ENCODE data around the gene SS18L1. TPM values are rescaled to one million over a fixed set of nuclear protein-coding genes. Genes with fewer than 3 reads are reported as not detected.
A peak's percentile ranks its signal among the peaks of the same experiment; 100 is the strongest.

The SS18L1 gene
- total RNA-seq, 2 experiments from 2014 or later = 19.5 to 23.0 TPM

DNA sequence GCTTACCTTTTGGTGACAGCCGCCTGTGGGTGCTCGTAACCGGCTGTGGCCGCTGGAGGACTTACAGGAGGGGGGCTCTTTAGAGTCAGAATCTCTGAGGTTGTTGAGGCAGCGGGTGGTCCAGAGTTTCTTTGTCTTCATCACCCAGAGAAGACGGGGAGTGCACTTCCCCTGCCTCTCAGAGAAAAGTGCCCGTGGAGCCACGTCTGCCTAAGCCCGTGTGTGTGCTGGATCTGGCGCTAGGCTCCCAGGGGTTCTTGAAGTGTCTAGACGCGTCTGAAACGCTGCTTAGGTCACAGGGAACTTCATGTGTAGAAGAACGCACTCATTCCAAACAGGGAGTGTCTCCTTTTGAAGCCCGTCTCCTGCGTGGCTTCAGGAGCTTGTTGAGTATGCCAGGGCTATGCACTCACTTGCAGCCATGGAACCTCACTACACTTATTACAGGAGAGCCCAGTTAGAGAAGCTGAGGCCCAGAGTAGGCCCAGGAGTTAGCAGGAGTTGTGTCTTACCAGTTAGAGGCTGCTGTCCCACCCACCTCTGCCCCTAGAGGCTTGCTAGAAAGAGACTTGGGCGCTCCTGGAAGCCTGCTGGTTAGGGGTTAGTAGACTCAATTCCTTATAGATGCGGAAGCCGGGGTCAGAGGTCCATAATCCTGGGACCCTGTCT is 20.0 kb upstream of the SS18L1 start:
- no peak overlapping the region for H3K27ac Mint-ChIP-seq
- no peaks in the 10 kb centered on the region for H3K9me3 Mint-ChIP-seq (ENCODE audit: low read depth)
- peaks cover 35% of the 10 kb centered on the region for H3K36me3 Mint-ChIP-seq

DNA sequence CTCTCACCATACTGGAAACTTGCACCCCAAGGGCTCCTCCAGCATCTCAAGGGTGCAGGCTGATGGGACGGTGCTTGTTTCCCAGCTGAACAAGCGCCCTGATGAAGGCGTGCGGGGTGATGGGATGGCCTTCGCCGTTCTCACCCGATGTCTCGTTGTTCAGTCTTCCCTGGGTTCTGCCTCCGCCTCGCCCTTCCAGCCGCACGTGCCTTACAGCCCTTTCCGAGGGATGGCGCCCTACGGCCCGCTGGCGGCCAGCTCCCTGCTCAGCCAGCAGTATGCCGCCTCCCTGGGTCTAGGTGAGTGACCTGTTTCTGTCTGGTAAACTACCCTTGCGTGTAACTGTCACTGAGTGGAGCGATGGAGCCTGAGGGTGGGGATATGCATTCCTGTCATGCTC is 17.4 kb upstream of the SS18L1 start:
- H3K36me3 Mint-ChIP-seq = peaks cover 45% of the 10 kb centered on the region
- H3K9me3 Mint-ChIP-seq (ENCODE audit: low read depth) = no peaks in the 10 kb centered on the region
- ATAC-seq (no peak), DNase-seq (no peak)
- H3K4me1 Mint-ChIP-seq = peaks cover 14% of the 10 kb centered on the region
- no peak overlapping the region for H3K4me3 Mint-ChIP-seq
- H3K27ac Mint-ChIP-seq = no peak overlapping the region
- no peaks in the 10 kb centered on the region for H3K27me3 Mint-ChIP-seq
- CTCF ChIA-PET = interaction anchor here (4.2 kb wide), 1 partner anchor 8 kb away, joined by 17 read pairs; no protein-coding TSS in a partner anchor

More for the DNA sequence above, 20.0 kb upstream of the SS18L1 start:
- CTCF ChIA-PET = interaction anchor here (1.9 to 4.2 kb wide), 3 partner anchors 11 to 112 kb away, joined by 7 to 20 read pairs (median 17); partner anchors contain the start of genes PSMA7 and SS18L1
- no peak for ATAC-seq
- Mint-ChIP-seq H3K4me3 (peak overlapping the region; percentile 75), H3K4me1 (peaks cover 21% of the 10 kb centered on the region), H3K27me3 (peaks cover 2% of the 10 kb centered on the region)
- no peak for DNase-seq

DNA sequence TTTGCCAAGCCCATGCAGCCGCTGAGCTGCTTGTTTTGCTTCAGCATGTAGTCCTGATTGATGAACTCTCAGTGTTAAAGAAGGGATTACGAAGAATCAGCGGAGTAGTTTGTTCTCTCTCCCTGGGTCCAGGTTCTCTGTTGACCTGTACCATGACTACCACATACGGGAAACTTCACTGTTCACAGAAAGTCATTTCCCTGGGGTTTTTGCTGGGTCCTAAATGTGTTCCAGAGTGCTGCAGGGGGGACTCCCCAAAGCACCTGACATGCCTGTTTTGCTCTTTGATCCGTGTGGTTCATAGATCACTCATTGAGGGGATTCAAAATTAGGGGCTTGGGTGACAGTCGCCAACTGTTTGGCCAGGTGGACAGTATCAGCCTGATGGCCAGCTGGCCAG is 15.8 kb upstream of the SS18L1 start:
- no peak for ATAC-seq
- no peaks in the 10 kb centered on the region for H3K27me3 Mint-ChIP-seq
- no peaks in the 10 kb centered on the region for H3K9me3 Mint-ChIP-seq (ENCODE audit: low read depth)
- H3K4me1 Mint-ChIP-seq = peaks cover 17% of the 10 kb centered on the region
- no peak overlapping the region for H3K27ac Mint-ChIP-seq
- no peak for DNase-seq
- CTCF ChIA-PET = interaction anchor here (4.2 kb wide), 1 partner anchor 7 kb away, joined by 17 read pairs; no protein-coding TSS in a partner anchor
- no peak overlapping the region for H3K4me3 Mint-ChIP-seq
- peaks cover 56% of the 10 kb centered on the region for H3K36me3 Mint-ChIP-seq

GRCh38 chr20:62128502-62128901 is 15.1 kb upstream of the SS18L1 start:
- no peak overlapping the region for H3K4me3 Mint-ChIP-seq
- H3K9me3 Mint-ChIP-seq (ENCODE audit: low read depth) = no peaks in the 10 kb centered on the region
- no peak for DNase-seq
- H3K4me1 Mint-ChIP-seq = peaks cover 18% of the 10 kb centered on the region
- no peaks in the 10 kb centered on the region for H3K27me3 Mint-ChIP-seq
- H3K36me3 Mint-ChIP-seq = peaks cover 55% of the 10 kb centered on the region
- CTCF ChIA-PET = no interaction called here
- no peak overlapping the region for H3K27ac Mint-ChIP-seq
- no peak for ATAC-seq

DNA sequence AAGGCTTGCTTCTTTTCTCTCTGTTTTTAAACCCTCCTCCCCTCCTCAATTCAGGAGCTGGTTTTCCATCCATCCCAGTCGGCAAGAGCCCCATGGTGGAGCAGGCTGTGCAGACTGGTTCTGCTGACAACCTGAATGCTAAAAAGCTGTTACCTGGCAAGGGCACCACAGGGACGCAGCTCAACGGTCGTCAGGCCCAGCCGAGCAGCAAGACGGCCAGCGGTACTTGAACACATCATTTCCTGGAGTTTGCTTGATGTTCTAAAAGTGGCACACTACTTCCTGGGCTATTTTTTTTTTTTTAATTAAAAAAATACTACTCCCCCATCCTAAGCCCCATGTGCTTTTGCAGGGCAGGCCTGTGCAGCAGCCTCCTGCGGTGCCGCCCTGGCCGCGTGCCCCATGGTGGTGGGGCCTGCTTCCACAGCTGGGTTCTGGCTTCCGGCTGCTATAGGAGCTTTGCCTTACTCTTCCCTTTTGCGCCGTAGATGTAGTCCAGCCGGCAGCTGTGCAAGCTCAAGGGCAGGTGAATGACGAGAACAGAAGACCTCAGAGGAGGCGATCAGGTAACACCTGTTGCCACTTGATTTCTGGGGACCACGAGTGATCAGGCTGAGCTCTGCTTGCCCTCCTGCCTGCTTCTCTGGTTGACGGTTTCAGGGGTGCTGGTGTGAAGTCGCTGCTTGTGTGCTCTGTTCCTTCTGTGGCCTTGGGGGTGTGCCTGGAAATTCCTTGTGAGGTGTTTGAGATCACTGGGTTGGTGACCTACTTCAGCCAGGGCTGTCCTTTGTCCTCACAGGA is 13.6 kb upstream of the SS18L1 start:
- Mint-ChIP-seq H3K27ac (no peak overlapping the region), H3K4me3 (no peak overlapping the region), H3K4me1 (peaks cover 12% of the 10 kb centered on the region), H3K36me3 (peaks cover 50% of the 10 kb centered on the region), H3K9me3 (ENCODE audit: low read depth) (no peaks in the 10 kb centered on the region), H3K27me3 (no peaks in the 10 kb centered on the region)
- DNase-seq (no peak), ATAC-seq (no peak)
- CTCF ChIA-PET = interaction anchor here (1.1 kb wide), 1 partner anchor 119 kb away, joined by 3 read pairs; no protein-coding TSS in a partner anchor

DNA sequence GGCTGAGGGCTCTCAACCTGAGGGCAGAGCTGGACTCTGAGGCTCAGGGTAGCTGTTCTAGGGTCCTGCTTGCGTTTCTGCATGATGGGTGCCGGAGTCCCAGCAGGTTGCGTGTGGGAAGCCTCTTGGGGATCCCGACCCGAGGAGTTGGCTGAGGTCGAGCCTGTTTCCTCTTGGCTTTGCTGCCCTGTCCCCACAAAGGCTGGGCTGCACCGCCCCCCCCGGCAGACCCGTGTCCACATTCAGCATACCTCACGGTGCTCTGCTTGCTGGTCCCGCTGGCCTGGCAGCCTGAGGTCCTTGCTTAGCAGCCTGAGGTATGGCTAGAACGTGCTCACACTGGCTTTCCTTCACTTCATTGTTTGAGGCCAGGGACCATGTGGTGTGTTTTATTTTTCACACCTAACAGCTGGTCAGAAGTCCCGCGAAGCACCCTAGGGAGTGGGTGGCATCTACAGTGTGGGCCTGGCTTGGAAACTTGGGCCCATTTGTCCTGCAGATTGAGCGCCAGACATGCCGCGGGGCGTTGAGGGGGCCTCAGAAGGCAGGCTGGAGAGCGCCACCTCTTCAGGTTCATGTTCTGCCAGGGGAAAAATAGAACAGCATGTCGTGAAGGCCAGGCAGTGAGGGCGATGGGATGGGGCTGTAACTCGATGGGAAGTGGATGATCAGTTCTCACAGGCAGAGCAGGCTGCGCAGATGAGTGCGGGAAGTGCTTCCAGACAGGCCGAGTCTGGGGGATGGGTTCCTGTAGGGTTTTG is 11.8 kb upstream of the SS18L1 start:
- Mint-ChIP-seq H3K36me3 (peaks cover 47% of the 10 kb centered on the region), H3K4me3 (no peak overlapping the region), H3K9me3 (ENCODE audit: low read depth) (no peaks in the 10 kb centered on the region), H3K27me3 (no peaks in the 10 kb centered on the region), H3K4me1 (peaks cover 12% of the 10 kb centered on the region), H3K27ac (peak overlapping the region; percentile 56)
- ATAC-seq = no peak
- DNase-seq = no peak
- CTCF ChIA-PET = no interaction called here

- peak overlapping the region; percentile 13 for H3K27ac Mint-ChIP-seq
- CTCF ChIA-PET = interaction anchor here (4.6 kb wide), 1 partner anchor 7 kb away, joined by 17 read pairs; no protein-coding TSS in a partner anchor
- peaks cover 16% of the 10 kb centered on the region for H3K4me1 Mint-ChIP-seq
- H3K9me3 Mint-ChIP-seq (ENCODE audit: low read depth) = no peaks in the 10 kb centered on the region
- DNase-seq = no peak
- H3K27me3 Mint-ChIP-seq = no peaks in the 10 kb centered on the region
- ATAC-seq = no peak
- H3K36me3 Mint-ChIP-seq = peaks cover 48% of the 10 kb centered on the region
- H3K4me3 Mint-ChIP-seq = no peak overlapping the region
Observed at GRCh38 chr20:62132421-62132820, 11.1 kb upstream of the SS18L1 start.

- ATAC-seq = no peak
- Mint-ChIP-seq H3K36me3 (peaks cover 49% of the 10 kb centered on the region), H3K4me3 (no peak overlapping the region), H3K27me3 (no peaks in the 10 kb centered on the region), H3K4me1 (peaks cover 24% of the 10 kb centered on the region), H3K9me3 (ENCODE audit: low read depth) (no peaks in the 10 kb centered on the region), H3K27ac (peak overlapping the region; percentile 33)
- CTCF ChIA-PET = interaction anchor here (1.2 to 4.6 kb wide), 2 partner anchors 8 to 10 kb away, joined by 4 to 17 read pairs; partner anchors contain the start of genes PSMA7 and SS18L1
- no peak for DNase-seq
Observed at GRCh38 chr20:62133051-62133845, 10.3 kb upstream of the SS18L1 start.

GRCh38 chr20:62133864-62134263 is 9.7 kb upstream of the SS18L1 start:
- peaks cover 52% of the 10 kb centered on the region for H3K36me3 Mint-ChIP-seq
- H3K27ac Mint-ChIP-seq = peak overlapping the region; percentile 12
- ATAC-seq (peak; percentile 5), DNase-seq (no peak)
- no peaks in the 10 kb centered on the region for H3K9me3 Mint-ChIP-seq (ENCODE audit: low read depth)
- H3K27me3 Mint-ChIP-seq = no peaks in the 10 kb centered on the region
- H3K4me3 Mint-ChIP-seq = no peak overlapping the region
- CTCF ChIA-PET = interaction anchor here (1.2 to 4.6 kb wide), 3 partner anchors 8 to 123 kb away, joined by 4 to 30 read pairs (median 17); partner anchors contain the start of genes PSMA7 and SS18L1
- peaks cover 25% of the 10 kb centered on the region for H3K4me1 Mint-ChIP-seq

DNA sequence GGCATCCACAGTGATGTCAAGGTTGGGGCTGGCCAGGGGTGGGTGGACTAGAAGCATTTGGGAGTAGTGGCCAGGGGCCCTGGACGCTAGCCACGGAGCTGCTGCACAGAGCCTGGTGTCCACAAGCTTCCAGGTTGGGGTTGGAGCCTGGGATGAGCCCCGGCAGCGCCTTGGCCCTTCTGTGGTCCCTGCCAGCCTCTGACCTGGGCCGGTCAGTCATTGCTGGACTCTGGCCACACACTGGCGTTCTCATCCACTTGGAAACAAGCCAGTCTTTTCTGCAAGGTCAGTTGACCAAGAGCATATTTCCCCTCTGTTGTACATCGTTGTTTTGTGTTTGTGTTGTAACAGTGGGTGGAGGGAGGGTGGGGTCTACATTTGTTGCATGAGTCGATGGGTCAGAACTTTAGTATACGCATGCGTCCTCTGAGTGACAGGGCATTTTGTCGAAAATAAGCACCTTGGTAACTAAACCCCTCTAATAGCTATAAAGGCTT is 8.8 kb upstream of the SS18L1 start:
- DNase-seq (no peak), ATAC-seq (no peak)
- no peak overlapping the region for H3K4me3 Mint-ChIP-seq
- no peaks in the 10 kb centered on the region for H3K9me3 Mint-ChIP-seq (ENCODE audit: low read depth)
- CTCF ChIA-PET = interaction anchor here (1.2 to 4.6 kb wide), 5 partner anchors 8 to 124 kb away, joined by 3 to 30 read pairs (median 7); partner anchors contain the start of genes PSMA7 and SS18L1
- H3K27ac Mint-ChIP-seq = no peak overlapping the region
- peaks cover 25% of the 10 kb centered on the region for H3K4me1 Mint-ChIP-seq
- no peaks in the 10 kb centered on the region for H3K27me3 Mint-ChIP-seq
- H3K36me3 Mint-ChIP-seq = peaks cover 59% of the 10 kb centered on the region

- Mint-ChIP-seq H3K36me3 (peaks cover 60% of the 10 kb centered on the region), H3K27ac (no peak overlapping the region), H3K4me3 (no peak overlapping the region), H3K4me1 (peaks cover 35% of the 10 kb centered on the region), H3K9me3 (ENCODE audit: low read depth) (no peaks in the 10 kb centered on the region), H3K27me3 (no peaks in the 10 kb centered on the region)
- CTCF ChIA-PET = interaction anchor here (0.9 to 4.6 kb wide), 6 partner anchors 10 to 127 kb away, joined by 3 to 30 read pairs (median 6); no protein-coding TSS in a partner anchor
- DNase-seq = no peak
- no peak for ATAC-seq
Observed at GRCh38 chr20:62135573-62136266, 7.8 kb upstream of the SS18L1 start.
